Lower leg skin (tissue), 4 donors: ENCODE results near the gene DNER. TPM values are rescaled to one million over a fixed set of nuclear protein-coding genes. Genes with fewer than 3 reads are reported as not detected.

Source experiments
- DNase-seq, 2 donors: peaks; one replicate each; pipeline ENCODE4 v3.0.0-alpha.2; 2019; ENCODE audit warnings: low spot score in 2 of 2
- H3K4me3 ChIP-seq: fragments of 200-600 bp; sonication (generic); 2 replicates; pipeline ENCODE4 v1.5.1; 2017; ENCODE audit warnings: mild to moderate bottlenecking, low read depth; ENCODE audit not compliant: poor library complexity, severe bottlenecking
- POLR2A ChIP-seq, 2 donors: fragments of 450-650 bp; IDR thresholded peaks; one replicate each; pipeline ENCODE4 v1.6.1; 2016 to 2017; ENCODE audit warnings: antibody characterized with exemption in 2 of 2, mild to moderate bottlenecking in 1 of 2, moderate library complexity in 1 of 2
- WGBS, 2 donors: methylation state at CpG; one replicate each; pipeline ENCODE4 v1.1.5; 2018; 5-methylcytosine and 5-hydroxymethylcytosine counted together
- intact Hi-C: fragments of 100-400 bp; cut with DNase I; formaldehyde crosslinking; loops from one replicate; pipeline ENCODE4 v1.15.0; 2023; ENCODE audit warnings: low total_unique reads
- total RNA-seq, 4 donors: library from RNA; depleted of rRNA; stranded (reverse); fragments of >200 nt; gene quantifications; one replicate each; pipeline ENCODE4 v1.1.0, GENCODE V29; 2016
- TF ChIP-seq, protein P1 (sequence below), 3 donors: fragments of 450-650 bp; IDR thresholded peaks; one replicate each; pipeline ENCODE4 v1.5.1; 2016; ENCODE audit warnings: antibody characterized with exemption in 3 of 3, mild to moderate bottlenecking in 3 of 3, moderate library complexity in 2 of 3

Gene DNER
- total RNA-seq, 4 donors from 2014 or later: 2.8 to 20.1 (median 12.8) TPM

DNA sequence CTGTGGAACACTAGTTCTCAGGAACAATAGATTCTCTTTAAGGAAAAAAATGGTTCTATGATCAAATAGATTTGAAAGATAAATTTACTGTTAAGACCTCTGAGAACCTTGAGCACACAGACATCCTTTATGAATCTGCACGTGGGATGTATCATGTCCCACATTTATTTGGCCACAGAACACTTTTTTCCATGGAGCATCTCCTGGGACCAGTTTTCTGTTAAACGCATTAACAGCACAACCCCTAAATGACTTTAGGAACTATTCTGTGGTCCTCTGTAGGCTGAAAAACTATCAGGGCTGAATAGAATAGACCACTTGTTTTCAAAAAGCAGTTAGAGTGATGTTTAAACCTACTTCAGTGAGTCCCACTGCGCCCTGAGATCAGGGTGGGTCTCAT is 311.1 kb downstream of the DNER start:
- TF ChIP-seq, protein P1, sequence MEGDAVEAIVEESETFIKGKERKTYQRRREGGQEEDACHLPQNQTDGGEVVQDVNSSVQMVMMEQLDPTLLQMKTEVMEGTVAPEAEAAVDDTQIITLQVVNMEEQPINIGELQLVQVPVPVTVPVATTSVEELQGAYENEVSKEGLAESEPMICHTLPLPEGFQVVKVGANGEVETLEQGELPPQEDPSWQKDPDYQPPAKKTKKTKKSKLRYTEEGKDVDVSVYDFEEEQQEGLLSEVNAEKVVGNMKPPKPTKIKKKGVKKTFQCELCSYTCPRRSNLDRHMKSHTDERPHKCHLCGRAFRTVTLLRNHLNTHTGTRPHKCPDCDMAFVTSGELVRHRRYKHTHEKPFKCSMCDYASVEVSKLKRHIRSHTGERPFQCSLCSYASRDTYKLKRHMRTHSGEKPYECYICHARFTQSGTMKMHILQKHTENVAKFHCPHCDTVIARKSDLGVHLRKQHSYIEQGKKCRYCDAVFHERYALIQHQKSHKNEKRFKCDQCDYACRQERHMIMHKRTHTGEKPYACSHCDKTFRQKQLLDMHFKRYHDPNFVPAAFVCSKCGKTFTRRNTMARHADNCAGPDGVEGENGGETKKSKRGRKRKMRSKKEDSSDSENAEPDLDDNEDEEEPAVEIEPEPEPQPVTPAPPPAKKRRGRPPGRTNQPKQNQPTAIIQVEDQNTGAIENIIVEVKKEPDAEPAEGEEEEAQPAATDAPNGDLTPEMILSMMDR (IDR thresholded peaks at IDR 0.05): no peak
- no peak for TF ChIP-seq POLR2A (IDR thresholded peaks at IDR 0.05)
- 85 to 86% methylated on average over 3 of the region's 3 CpGs for WGBS, 2 donors
- intact Hi-C loops: no loop called here
- DNase-seq: no peak
- H3K4me3 ChIP-seq: no peak overlapping the region

DNA sequence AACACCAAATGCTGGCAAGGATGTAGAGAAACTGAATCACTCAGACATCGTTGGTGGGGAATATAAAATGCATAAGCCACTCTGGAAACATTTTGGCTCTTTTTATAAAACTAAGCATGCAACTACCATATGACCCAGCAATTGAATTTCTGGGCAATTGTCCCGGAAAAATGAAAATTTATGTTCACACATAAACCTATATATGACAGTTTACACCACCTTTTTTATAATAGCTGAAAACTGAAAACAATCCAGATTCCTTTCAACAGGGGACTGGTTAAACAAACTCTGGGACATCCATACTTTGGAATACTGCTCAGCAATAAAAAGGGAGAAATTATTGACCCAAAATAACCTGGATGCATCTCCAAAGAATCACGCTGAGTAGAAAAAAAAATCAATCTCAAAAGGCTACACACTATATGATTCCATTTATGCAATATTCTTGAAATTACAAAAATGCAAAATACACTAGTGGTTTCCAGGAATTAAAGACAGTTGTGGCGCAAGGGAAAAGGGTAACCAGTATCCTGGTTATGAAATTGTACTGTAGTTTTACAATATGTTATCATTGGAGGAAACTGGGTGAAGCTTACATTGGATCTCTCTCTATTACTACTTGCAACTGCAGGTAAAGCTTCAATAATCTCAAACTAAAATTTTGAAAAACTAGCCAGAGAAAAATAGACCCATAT is 313.0 kb downstream of the DNER start:
- intact Hi-C loops: no loop called here
- no peak for TF ChIP-seq POLR2A (IDR thresholded peaks at IDR 0.05)
- TF ChIP-seq, protein P1 (IDR thresholded peaks at IDR 0.05): no peak
- no peak for DNase-seq
- H3K4me3 ChIP-seq: no peak overlapping the region
- WGBS, 2 donors: 64 to 65% methylated on average over 4 of the region's 4 CpGs

DNA sequence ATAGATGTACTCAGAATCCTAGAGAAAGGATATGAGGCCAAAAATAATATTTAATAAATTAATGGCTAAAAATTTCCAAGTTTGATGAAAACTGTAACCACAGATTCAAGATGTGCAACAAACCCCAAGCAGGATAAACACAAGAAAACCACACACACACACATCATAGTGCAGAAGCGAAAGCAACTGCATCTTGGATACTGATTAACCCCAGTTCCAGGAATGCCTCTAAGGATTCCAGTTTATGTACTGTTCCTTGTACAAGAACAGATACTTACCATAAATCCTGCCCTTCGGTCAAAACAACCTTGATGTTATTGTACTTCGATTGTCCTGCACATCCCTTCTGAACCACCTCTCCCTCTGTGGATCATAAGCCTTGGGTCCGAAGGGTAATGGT is 320.4 kb downstream of the DNER start:
- no peak overlapping the region for H3K4me3 ChIP-seq
- intact Hi-C loops: no loop called here
- no peak for DNase-seq
- 93 to 99% methylated on average over 4 of the region's 4 CpGs for WGBS, 2 donors
- TF ChIP-seq, protein P1 (IDR thresholded peaks at IDR 0.05): no peak
- no peak for TF ChIP-seq POLR2A (IDR thresholded peaks at IDR 0.05)

DNA sequence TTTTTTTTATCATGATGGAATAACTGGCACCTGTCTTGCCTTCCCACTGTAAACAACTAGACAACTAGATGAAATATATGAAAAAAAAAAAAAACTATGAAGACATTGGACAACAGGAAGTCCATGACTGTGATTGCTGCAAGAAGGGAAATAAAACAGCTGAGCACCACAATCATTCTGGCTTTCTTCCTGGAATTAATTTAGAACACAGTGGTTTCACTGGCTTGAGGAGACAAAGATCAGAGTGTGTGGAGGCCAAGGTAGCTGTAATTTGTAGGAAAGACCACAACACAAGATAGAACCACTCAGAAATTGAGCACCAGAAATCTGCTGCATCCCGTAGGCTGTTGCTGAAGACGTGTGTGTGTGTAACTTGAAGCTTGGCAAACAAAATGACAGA is 322.2 kb downstream of the DNER start:
- intact Hi-C loops: no loop called here
- 66 to 69% methylated on average over 2 of the region's 2 CpGs for WGBS, 2 donors

DNA sequence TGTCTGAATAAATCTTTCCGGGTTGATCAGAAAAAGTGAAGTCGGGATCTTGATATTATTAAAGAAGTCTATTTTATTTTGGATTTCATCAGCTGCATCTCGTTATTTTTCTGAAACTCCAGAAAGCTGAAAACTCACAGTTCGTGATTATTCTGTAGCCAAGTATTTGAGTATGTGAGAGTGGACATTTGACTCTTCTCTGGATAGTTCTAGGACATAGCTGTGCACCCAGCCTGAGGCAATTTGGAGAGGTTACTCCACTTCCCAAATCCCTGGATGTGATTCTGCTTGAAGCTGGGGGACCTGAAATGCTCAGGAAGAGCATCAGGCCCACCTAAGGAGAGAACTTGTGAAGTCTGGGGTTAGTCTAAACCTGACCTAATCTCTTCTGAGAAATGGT is 325.6 kb downstream of the DNER start:
- intact Hi-C loops: no loop called here
- no peak for DNase-seq
- H3K4me3 ChIP-seq: no peak overlapping the region
- no peak for TF ChIP-seq POLR2A (IDR thresholded peaks at IDR 0.05)
- TF ChIP-seq, protein P1 (IDR thresholded peaks at IDR 0.05): no peak
- 59 to 64% methylated on average over 4 of the region's 4 CpGs for WGBS, 2 donors

More for the DNA sequence above, 322.2 kb downstream of the DNER start:
- H3K4me3 ChIP-seq: no peak overlapping the region
- DNase-seq: no peak
- TF ChIP-seq, protein P1 (IDR thresholded peaks at IDR 0.05): no peak
- TF ChIP-seq POLR2A (IDR thresholded peaks at IDR 0.05): no peak

DNA sequence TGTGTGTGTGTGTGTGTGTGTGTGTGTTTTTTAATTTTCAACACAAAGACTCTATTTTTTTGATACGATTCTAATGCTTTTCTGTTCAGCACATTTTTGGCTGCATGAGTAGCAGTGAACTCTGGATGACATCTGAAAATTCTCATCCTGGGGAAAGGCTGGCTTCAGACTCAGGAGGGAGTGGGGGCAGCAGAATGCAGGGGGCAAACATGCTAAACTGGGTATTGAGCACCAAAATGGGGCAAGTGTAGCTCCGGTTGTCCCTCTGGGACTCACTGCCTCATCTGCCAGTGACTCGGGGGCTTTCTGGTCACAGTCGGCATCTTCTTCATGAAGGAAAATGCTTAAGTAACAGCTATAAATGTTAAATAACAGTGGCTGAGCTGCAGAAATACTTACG is 326.5 kb downstream of the DNER start:
- 45 to 57% methylated on average over 5 of the region's 5 CpGs for WGBS, 2 donors
- intact Hi-C loops: no loop called here
- TF ChIP-seq, protein P1 (IDR thresholded peaks at IDR 0.05): no peak
- TF ChIP-seq POLR2A (IDR thresholded peaks at IDR 0.05): no peak
- no peak overlapping the region for H3K4me3 ChIP-seq
- DNase-seq: no peak
